ENCODE measurements around the gene NOXA1. TPM values are rescaled to one million over a fixed set of nuclear protein-coding genes. Genes with fewer than 3 reads are reported as not detected.

Gene NOXA1
- total RNA-seq, 1 experiment from 2014 or later: 0.55 TPM

DNA sequence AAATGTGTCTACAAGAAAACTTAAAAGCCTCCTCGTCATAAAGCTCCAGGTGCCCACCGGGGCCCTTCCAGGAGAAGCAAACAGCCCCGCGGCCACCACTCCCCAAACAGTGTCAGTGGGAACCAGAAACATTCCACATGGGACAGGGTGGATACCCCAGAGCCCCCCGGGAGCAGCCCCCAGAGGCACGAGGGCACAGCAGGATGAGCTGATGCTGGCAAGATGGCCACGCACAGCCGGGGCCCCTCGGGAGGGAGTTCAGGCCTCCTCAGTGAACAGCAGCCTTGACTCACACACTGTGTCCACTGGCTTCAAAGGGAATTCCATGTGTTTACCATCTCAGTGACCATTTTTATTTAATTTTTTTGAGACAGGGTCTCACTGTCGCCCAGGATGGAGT is 10.8 kb upstream of the NOXA1 start:
- in situ Hi-C loops (cut with HindIII; ENCODE audit: low pct_unique_long_range_greater_than_20kb, low sequenced_read_pairs): no loop called here
- DNase-seq (ENCODE audit: low read depth, low spot score): no peak

DNA sequence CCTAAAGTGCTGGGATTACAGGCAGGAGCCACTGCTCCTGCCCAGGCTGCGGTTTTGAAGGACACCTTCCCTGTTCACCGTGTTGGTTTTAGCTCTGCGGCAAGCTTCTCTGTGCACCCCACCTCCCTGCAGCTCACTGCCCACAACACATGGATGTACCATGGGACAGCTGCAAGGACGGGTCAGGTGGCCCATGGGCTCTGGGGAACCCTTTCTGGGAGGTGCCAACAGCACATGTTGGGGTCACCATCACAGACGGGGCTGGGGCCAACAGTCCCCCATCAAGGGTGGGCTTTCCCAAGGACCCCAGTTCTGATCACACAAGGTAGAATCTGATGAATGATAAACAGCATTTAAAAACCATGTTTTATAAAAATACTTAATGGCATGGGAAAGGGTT is 7.7 kb upstream of the NOXA1 start:
- in situ Hi-C loops (cut with HindIII; ENCODE audit: low pct_unique_long_range_greater_than_20kb, low sequenced_read_pairs): no loop called here
- DNase-seq (ENCODE audit: low read depth, low spot score): no peak

DNA sequence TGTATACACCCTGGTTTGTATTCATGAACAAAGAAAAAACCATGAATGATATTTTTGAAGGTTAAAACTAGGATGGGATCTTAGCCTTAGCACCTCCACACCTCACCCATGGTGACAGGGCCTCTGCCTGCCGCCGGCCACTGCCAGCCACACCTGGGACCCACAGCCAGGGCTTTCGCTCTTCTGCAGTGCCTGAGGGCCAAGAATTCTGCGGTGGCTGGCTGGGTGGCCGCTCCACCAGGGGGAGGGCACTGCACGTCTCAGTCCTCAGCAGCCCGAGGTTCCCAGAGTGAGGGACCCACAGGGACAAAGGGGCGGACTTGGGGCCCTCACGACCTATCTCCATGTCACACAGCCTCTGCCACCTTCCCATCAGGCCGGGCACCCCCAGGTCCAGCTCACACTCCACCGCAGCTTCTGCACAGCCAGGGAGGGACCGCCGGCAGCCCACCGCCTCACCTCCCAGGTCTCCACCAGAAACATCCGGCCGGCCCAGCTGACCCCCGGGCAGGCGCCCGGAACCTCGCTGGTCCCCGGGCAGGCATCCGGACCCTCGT is 7.1 kb upstream of the NOXA1 start:
- DNase-seq (ENCODE audit: low read depth, low spot score): no peak

DNA sequence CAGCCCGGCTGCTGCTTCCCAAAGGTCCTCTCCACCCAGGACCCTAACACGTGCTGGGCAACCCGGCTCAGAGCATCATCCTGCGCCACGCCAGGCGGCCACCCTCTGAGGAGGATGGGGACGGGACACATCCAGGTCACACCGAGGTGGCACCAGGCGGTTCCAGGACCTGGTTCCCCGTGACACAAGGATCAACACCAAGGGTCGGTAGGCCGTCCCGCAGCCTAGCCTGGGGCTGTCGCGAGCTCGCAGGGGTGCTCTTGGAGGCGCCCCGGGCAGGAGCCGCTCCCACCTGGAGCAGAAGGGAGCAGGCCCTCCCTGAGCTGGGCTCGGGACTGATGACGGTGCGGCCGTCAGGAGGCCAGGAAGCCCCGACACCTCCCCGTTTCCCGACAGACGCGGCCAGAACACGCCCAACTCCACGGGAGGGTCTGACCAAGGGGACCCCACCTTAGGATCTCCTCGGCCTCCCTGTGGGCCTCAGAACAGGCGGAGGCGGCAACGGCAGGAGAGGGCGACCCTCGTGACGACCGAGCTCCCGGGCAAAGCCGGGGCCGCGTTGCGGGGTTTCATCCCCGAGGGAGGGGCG is 6.5 kb upstream of the NOXA1 start:
- no peak for DNase-seq (ENCODE audit: low read depth, low spot score)
- in situ Hi-C loops (cut with HindIII; ENCODE audit: low pct_unique_long_range_greater_than_20kb, low sequenced_read_pairs): no loop called here

More for the DNA sequence above, 7.1 kb upstream of the NOXA1 start:
- in situ Hi-C loops (cut with HindIII; ENCODE audit: low pct_unique_long_range_greater_than_20kb, low sequenced_read_pairs): no loop called here

- in situ Hi-C loops (cut with HindIII; ENCODE audit: low pct_unique_long_range_greater_than_20kb, low sequenced_read_pairs): no loop called here
- no peak for DNase-seq (ENCODE audit: low read depth, low spot score)
Measured at GRCh38 chr9:137417161-137418021, 5.8 kb upstream of the NOXA1 start.

GRCh38 chr9:137421838-137422603 is 1.2 kb upstream of the NOXA1 start:
- no peak for DNase-seq (ENCODE audit: low read depth, low spot score)

GRCh38 chr9:137423514-137424291 is 510 bp downstream of the NOXA1 start:
- in situ Hi-C loops (cut with HindIII; ENCODE audit: low pct_unique_long_range_greater_than_20kb, low sequenced_read_pairs): no loop called here
- no peak for DNase-seq (ENCODE audit: low read depth, low spot score)

More at GRCh38 chr9:137421838-137422603, 1.2 kb upstream of the NOXA1 start:
- in situ Hi-C loops (cut with HindIII; ENCODE audit: low pct_unique_long_range_greater_than_20kb, low sequenced_read_pairs): no loop called here

- in situ Hi-C loops (cut with HindIII; ENCODE audit: low pct_unique_long_range_greater_than_20kb, low sequenced_read_pairs): no loop called here
- no peak for DNase-seq (ENCODE audit: low read depth, low spot score)
Measured at GRCh38 chr9:137426018-137426681, 3.0 kb downstream of the NOXA1 start.

GRCh38 chr9:137427454-137428310 is 4.5 kb downstream of the NOXA1 start:
- in situ Hi-C loops (cut with HindIII; ENCODE audit: low pct_unique_long_range_greater_than_20kb, low sequenced_read_pairs): no loop called here
- no peak for DNase-seq (ENCODE audit: low read depth, low spot score)

- in situ Hi-C loops (cut with HindIII; ENCODE audit: low pct_unique_long_range_greater_than_20kb, low sequenced_read_pairs): no loop called here
- no peak for DNase-seq (ENCODE audit: low read depth, low spot score)
Measured at GRCh38 chr9:137428311-137428630, 5.1 kb downstream of the NOXA1 start.

DNA sequence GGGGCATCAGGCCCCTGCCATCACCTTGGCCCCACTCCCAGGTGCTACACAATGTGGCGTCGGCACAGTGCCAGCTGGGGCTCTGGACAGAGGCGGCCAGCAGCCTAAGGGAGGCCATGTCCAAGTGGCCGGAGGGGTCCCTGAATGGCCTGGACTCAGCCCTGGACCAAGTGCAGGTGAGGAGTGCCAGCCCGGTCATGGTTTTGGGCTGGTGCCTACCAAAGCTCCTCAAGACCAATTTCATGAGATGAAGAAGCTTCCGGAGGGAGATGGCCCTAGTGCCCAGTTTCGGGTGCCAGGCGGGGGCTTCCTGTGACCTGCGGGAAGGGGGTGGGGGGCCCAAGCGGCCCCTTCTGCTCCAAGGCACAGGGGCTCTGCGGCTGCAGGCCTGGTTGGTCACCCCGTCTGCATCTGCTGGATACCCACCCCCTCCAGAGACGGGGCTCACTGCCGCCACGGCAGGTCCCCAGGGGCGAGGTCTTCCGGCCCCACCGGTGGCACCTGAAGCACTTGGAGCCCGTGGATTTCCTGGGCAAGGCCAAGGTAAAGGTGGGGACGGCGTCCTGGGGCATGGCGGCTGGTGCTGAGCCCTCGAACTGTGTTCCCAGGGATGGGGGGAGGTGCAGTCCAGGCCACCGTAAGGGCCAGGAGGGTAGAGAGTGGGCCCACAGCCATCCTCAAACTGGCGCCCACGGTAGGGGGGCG is 5.8 kb downstream of the NOXA1 start:
- DNase-seq (ENCODE audit: low read depth, low spot score): no peak
- in situ Hi-C loops (cut with HindIII; ENCODE audit: low pct_unique_long_range_greater_than_20kb, low sequenced_read_pairs): no loop called here

DNA sequence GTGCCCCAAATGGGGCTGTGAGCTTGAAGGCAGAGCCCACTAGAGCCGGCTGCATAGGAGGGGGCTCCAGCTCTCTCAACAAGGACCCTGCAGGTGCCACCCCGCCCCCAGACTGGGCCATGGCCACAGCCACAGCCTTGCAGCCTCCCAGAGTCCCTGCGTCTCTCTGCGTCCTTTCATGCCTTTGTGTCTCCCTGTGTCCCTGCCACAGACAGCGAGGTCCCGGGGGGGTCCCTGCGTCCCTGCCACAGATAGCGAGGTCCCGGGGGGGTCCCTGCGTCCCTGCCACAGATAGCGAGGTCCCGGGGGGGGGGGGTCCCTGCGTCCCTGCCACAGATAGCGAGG is 6.3 kb downstream of the NOXA1 start:
- no peak for DNase-seq (ENCODE audit: low read depth, low spot score)
- in situ Hi-C loops (cut with HindIII; ENCODE audit: low pct_unique_long_range_greater_than_20kb, low sequenced_read_pairs): no loop called here

DNA sequence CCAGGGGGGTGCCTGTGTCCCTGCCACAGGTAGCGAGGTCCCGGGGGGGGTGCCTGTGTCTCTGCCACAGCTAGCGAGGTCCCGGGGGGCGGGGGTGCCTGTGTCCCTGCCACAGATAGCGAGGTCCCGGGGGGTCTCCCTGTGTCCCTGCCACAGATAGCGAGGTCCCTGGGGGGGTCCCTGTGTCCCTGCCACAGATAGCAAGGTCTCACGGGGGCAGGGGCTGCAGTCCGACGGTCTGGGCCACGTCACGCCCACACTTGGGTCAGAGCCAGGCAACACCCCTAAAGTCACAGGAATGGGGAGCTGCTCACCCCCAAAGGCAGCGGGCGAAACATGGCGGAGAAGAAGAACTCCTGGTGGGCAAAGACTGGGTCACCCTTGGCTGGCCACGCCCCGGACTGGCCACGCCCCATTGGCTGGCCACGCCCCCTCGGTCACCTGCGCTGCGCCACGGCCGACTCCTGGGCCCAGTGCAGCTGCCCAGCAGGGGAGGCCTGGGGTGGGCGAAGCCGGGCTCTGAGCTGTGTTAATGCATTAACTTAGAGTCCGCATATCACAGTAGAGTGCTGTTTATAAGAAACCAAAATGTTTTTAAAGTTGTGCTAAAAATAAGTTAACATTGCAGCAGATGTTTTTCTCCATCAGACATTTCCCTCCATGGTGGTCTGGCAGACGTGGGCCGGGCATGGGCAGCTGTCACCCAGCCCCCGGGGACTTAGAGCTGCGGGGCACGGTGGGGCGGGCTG is 7.0 kb downstream of the NOXA1 start:
- DNase-seq (ENCODE audit: low read depth, low spot score): peak; percentile 44
- in situ Hi-C loops (cut with HindIII; ENCODE audit: low pct_unique_long_range_greater_than_20kb, low sequenced_read_pairs): no loop called here

DNA sequence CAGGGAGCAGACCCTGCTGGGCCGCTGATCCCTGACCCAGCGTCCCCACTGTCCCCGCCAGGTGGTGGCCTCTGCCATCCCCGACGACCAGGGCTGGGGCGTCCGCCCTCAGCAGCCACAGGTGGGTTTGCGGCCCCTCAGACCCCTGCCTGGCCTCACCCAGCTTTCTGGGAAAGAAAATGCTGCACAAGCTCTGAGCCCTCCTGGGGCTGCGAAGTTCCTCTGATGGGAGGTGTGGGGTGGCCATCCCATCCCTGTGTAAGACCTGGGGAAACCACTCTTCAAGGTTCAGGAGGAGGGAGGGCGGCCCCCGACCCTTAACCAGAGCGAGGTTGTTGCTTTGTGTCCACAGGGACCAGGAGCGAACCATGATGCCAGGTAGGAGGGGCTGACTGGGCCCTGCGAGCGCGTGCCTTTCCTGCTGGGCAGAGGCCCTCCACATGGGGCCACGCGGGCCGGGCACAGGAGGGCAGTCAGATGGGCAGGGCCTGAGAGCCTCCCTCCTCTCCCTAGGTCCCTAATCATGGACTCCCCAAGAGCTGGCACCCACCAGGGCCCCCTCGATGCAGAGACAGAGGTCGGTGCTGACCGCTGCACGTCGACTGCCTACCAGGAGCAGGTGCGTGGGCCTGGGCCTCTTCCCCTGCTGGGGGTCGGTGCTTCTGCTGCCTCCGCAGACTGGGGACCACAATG is 7.7 kb downstream of the NOXA1 start:
- no peak for DNase-seq (ENCODE audit: low read depth, low spot score)
- in situ Hi-C loops (cut with HindIII; ENCODE audit: low pct_unique_long_range_greater_than_20kb, low sequenced_read_pairs): no loop called here

GRCh38 chr9:137431416-137431931 is 8.3 kb downstream of the NOXA1 start:
- in situ Hi-C loops (cut with HindIII; ENCODE audit: low pct_unique_long_range_greater_than_20kb, low sequenced_read_pairs): no loop called here
- DNase-seq (ENCODE audit: low read depth, low spot score): no peak
